Sigmoid colon (tissue), 7 donors: ENCODE results near the gene TRPM2. TPM values are rescaled to one million over a fixed set of nuclear protein-coding genes. Genes with fewer than 3 reads are reported as not detected.
A peak's percentile ranks its signal among the peaks of the same experiment; 100 is the strongest.

Source experiments
- DNase-seq: peaks from one replicate; pipeline ENCODE4 v3.0.0-alpha.2; 2019
- H3K27ac ChIP-seq, 4 donors: fragments of 200-600 bp; sonication (generic); one replicate each; pipeline ENCODE4 v1.5.1; 2016 to 2019; ENCODE audit warnings: mild to moderate bottlenecking in 1 of 4
- H3K27me3 ChIP-seq, 3 donors: fragments of 200-600 bp; sonication (generic); one replicate each; pipeline ENCODE4 v1.5.1; 2019; ENCODE audit warnings: mild to moderate bottlenecking in 1 of 3
- H3K36me3 ChIP-seq, 4 donors: fragments of 200-600 bp; sonication (generic); one replicate each; pipeline ENCODE4 v1.5.1; 2016 to 2019
- H3K4me1 ChIP-seq, 4 donors: fragments of 200-600 bp; sonication (generic); one replicate each; pipeline ENCODE4 v1.5.1; 2017 to 2019
- H3K4me3 ChIP-seq, 4 donors: fragments of 200-600 bp; sonication (generic); one replicate each; pipeline ENCODE4 v1.5.1; 2017 to 2019; ENCODE audit warnings: mild to moderate bottlenecking in 2 of 4, moderate library complexity in 1 of 4
- H3K9me3 ChIP-seq, 4 donors: fragments of 200-600 bp in 3 of 4; sonication (generic) in 3 of 4; one replicate each; pipeline versions ENCODE4 v1.5.1 to v1.6.1; 2013 to 2019
- EP300 ChIP-seq, 4 donors: sonication (generic); formaldehyde crosslinking; IDR thresholded peaks; one replicate each; pipeline ENCODE4 v1.6.1; 2017; ENCODE audit warnings: antibody characterized with exemption in 4 of 4
- POLR2A ChIP-seq, 2 donors: fragments of 450-650 bp; IDR thresholded peaks; one replicate each; pipeline ENCODE4 v1.6.1; 2016; ENCODE audit warnings: antibody characterized with exemption in 2 of 2, mild to moderate bottlenecking in 2 of 2, moderate library complexity in 2 of 2
- POLR2AphosphoS5 ChIP-seq, 4 donors: sonication (generic); formaldehyde crosslinking; IDR thresholded peaks; one replicate each; pipeline ENCODE4 v1.6.1; 2017; ENCODE audit warnings: antibody characterized with exemption in 4 of 4
- WGBS, 2 donors: extraction: QIAGEN DNeasy Blood & Tissue Kit; methylation state at CpG; one replicate each; pipeline ENCODE4 v1.1.7; 2013; 5-methylcytosine and 5-hydroxymethylcytosine counted together
- intact Hi-C: fragments of 100-400 bp; cut with DNase I; formaldehyde crosslinking; loops from one replicate; pipeline ENCODE4 v1.15.1; 2023
- polyA plus RNA-seq, 3 donors: library from polyadenylated mRNA; stranded (reverse); fragments of 200-250 nt; gene quantifications; one replicate each; pipeline ENCODE4 v1.2.3, GENCODE V29; 2013
- total RNA-seq, 4 donors: library from RNA; depleted of rRNA; stranded (reverse); fragments of >200 nt; gene quantifications; one replicate each; pipeline ENCODE4 v1.1.0, GENCODE V29; 2016
- TF ChIP-seq, protein P1 (sequence below), 4 experiments: fragments of 450-650 bp in 3 of 4; fragments of 200-600 bp in 1 of 4; IDR thresholded peaks; one replicate each; pipeline ENCODE4 v1.5.1; 2016 to 2019; ENCODE audit warnings: antibody characterized with exemption in 4 of 4, mild to moderate bottlenecking in 3 of 4, moderate library complexity in 2 of 4
- donor health status: healthy with polysubstance abuse.
- donor health status: Bipolar disorder and iron deficiency.
- donor health status: healthy.

Gene TRPM2
- total and polyA plus RNA-seq, 7 donors = 1.6 to 4.9 (median 3.4) TPM

DNA sequence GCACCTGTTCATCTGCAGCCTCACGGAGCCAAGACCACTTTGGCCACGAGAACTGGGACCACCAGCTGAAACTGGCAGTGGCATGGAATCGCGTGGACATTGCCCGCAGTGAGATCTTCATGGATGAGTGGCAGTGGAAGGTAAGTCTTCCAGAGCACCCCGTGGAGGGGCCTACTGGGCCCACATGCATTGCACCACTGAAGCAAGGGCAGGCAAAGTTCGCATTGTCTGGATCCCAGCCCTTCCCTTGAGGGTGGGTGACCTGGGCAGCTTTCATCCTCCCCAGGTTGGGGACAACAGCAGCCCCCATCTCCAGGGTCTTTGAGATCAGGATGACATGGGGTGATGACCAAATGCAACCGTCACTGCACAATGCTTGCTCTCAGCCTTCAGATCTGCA, 37.5 kb downstream of the TRPM2 start:
- intact Hi-C loops = no loop called here
- no peak for DNase-seq
- Histone ChIP-seq H3K4me1 (no peaks in the 10 kb centered on the region), H3K36me3 (no peaks in the 10 kb centered on the region), H3K9me3 (peaks cover 0 to 9% (median 4%) of the 10 kb centered on the region in 4 donors), H3K27me3 (peaks cover 0 to 26% (median 7%) of the 10 kb centered on the region in 3 donors), H3K4me3 (no peak overlapping the region), H3K27ac (no peak overlapping the region)
- TF ChIP-seq POLR2A (IDR thresholded peaks at IDR 0.05) (no peak), EP300 (IDR thresholded peaks at IDR 0.05) (no peak), POLR2AphosphoS5 (IDR thresholded peaks at IDR 0.05) (no peak)
- TF ChIP-seq, protein P1, sequence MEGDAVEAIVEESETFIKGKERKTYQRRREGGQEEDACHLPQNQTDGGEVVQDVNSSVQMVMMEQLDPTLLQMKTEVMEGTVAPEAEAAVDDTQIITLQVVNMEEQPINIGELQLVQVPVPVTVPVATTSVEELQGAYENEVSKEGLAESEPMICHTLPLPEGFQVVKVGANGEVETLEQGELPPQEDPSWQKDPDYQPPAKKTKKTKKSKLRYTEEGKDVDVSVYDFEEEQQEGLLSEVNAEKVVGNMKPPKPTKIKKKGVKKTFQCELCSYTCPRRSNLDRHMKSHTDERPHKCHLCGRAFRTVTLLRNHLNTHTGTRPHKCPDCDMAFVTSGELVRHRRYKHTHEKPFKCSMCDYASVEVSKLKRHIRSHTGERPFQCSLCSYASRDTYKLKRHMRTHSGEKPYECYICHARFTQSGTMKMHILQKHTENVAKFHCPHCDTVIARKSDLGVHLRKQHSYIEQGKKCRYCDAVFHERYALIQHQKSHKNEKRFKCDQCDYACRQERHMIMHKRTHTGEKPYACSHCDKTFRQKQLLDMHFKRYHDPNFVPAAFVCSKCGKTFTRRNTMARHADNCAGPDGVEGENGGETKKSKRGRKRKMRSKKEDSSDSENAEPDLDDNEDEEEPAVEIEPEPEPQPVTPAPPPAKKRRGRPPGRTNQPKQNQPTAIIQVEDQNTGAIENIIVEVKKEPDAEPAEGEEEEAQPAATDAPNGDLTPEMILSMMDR (IDR thresholded peaks at IDR 0.05) = no peak
- WGBS, 2 donors = 90% methylated on average over 8 of the region's 8 CpGs

DNA sequence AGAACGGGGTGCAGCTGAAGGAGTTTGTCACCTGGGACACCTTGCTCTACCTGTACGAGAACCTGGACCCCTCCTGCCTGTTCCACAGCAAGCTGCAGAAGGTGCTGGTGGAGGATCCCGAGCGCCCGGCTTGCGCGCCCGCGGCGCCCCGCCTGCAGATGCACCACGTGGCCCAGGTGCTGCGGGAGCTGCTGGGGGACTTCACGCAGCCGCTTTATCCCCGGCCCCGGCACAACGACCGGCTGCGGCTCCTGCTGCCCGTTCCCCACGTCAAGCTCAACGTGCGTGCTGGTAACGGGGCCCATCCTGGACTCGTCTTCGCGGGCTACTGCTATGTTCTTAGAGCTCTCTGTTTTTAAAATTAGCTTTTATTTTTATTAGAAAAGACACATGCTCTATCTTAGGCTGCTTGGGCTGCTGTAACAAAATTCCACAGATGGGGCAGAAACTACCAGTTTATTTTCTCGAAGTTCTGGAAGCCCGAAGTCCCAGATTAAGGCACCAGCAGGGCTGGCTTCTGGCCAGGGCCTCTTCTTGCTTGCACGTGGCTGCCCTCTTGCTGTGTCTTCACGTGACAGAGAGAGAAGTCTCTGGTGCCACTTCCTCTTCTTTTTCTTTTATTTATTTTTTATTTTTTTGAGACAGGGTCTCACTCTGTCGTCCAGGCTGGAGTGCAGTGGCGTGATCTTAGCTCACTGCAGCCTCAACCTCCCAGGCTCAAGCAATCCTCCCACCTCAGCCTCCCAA, 38.1 kb downstream of the TRPM2 start:
- peaks cover 0 to 26% (median 7%) of the 10 kb centered on the region in 3 donors for H3K27me3 ChIP-seq
- no peaks in the 10 kb centered on the region for H3K36me3 ChIP-seq
- 67 to 68% methylated on average over 34 of the region's 34 CpGs for WGBS, 2 donors
- no peak overlapping the region for H3K4me3 ChIP-seq
- DNase-seq = peak; percentile 80
- TF ChIP-seq POLR2AphosphoS5 (IDR thresholded peaks at IDR 0.05) (no peak), POLR2A (IDR thresholded peaks at IDR 0.05) (no peak), EP300 (IDR thresholded peaks at IDR 0.05) (no peak)
- TF ChIP-seq, protein P1 (IDR thresholded peaks at IDR 0.05) = no peak
- intact Hi-C loops = no loop called here
- H3K27ac ChIP-seq = no peak overlapping the region
- peaks cover 0 to 7% (median 3%) of the 10 kb centered on the region in 4 donors for H3K9me3 ChIP-seq
- no peaks in the 10 kb centered on the region for H3K4me1 ChIP-seq

DNA sequence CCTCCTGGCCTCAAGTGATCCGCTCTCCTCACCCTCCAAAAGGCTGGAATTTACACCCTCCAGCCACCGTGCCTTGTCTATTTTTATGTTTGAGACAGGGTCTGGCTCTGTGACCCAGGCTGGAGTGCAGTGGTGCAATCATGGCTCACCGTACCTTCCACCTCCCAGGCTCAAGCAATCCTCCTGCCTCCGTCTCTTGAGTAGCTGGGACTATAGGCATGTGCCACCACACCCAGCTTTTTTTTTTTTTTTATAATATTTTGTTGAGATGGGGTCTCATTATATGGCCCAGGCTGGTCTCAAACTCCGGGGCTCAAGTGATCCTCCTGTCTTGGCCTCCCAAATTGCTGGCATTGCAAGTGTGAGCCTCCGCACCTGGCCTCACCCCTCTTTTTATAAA, 38.8 kb downstream of the TRPM2 start:
- Histone ChIP-seq H3K9me3 (peaks cover 0 to 3% (median under 1%) of the 10 kb centered on the region in 4 donors), H3K27me3 (peaks cover 0 to 26% (median 7%) of the 10 kb centered on the region in 3 donors), H3K4me3 (no peak overlapping the region), H3K27ac (no peak overlapping the region), H3K4me1 (no peaks in the 10 kb centered on the region), H3K36me3 (no peaks in the 10 kb centered on the region)
- TF ChIP-seq, protein P1 (IDR thresholded peaks at IDR 0.05) = no peak
- TF ChIP-seq POLR2AphosphoS5 (IDR thresholded peaks at IDR 0.05) (no peak), EP300 (IDR thresholded peaks at IDR 0.05) (no peak), POLR2A (IDR thresholded peaks at IDR 0.05) (no peak)
- WGBS, 2 donors = 75 to 88% methylated on average over 6 of the region's 6 CpGs
- DNase-seq = no peak
- intact Hi-C loops = no loop called here

DNA sequence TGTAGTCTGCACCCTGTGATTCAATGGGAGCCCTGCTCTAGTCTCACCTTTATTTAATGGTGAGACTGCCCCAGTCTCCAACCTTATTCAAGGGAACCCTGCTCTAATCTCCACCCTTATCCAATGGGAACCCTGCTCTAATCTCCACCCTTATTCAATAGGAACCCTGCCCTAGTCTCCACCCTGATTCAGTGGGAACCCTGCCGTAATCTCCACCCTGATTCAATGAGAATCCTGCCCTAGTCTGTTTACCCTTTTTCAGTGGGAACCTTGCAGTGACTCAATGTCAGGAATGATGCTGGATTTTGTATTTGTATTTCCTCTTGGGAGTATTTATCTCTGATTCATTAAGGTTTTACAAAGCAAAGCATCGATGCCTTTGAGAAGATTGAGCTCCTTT, 39.5 kb downstream of the TRPM2 start:
- no peak for DNase-seq
- Histone ChIP-seq H3K27ac (no peak overlapping the region), H3K27me3 (peaks cover 0 to 26% (median 7%) of the 10 kb centered on the region in 3 donors), H3K4me3 (no peak overlapping the region), H3K36me3 (no peaks in the 10 kb centered on the region), H3K9me3 (peaks cover 0 to 3% (median 0%) of the 10 kb centered on the region in 4 donors), H3K4me1 (no peaks in the 10 kb centered on the region)
- intact Hi-C loops = no loop called here
- 32 to 81% methylated on average over 2 of the region's 2 CpGs for WGBS, 2 donors
- TF ChIP-seq POLR2A (IDR thresholded peaks at IDR 0.05) (no peak), POLR2AphosphoS5 (IDR thresholded peaks at IDR 0.05) (no peak), EP300 (IDR thresholded peaks at IDR 0.05) (no peak)
- TF ChIP-seq, protein P1 (IDR thresholded peaks at IDR 0.05) = no peak
